ENCODE data around the gene SLC30A2. TPM values are rescaled to one million over a fixed set of nuclear protein-coding genes. Genes with fewer than 3 reads are reported as not detected.

Gene SLC30A2
- total RNA-seq, 6 donors from 2014 or later = 0.09 to 0.27 (median 0.15) TPM; not detected in 3

- Histone ChIP-seq H3K9me3 (no peaks in the 10 kb centered on the region), H3K4me1 (no peaks in the 10 kb centered on the region), H3K27ac (no peak overlapping the region), H3K27me3 (no peaks in the 10 kb centered on the region), H3K4me3 (no peak overlapping the region), H3K36me3 (no peaks in the 10 kb centered on the region)
- DNase-seq (no peak), ATAC-seq (ENCODE audit: low FRiP score in 2 of 2) (no peak)
- TF ChIP-seq POLR2AphosphoS5 (IDR thresholded peaks at IDR 0.05) (no peak), CTCF (IDR thresholded peaks at IDR 0.05) (no peak), POLR2A (IDR thresholded peaks at IDR 0.05) (no peak), EP300 (IDR thresholded peaks at IDR 0.05) (no peak)
- 81 to 86% methylated on average over 12 to 15 of the region's 15 CpGs for WGBS, 2 donors
These were observed 20.2 kb upstream of the SLC30A2 start for GRCh38 chr1:26066160-26066559.

- 71 to 81% methylated on average over 3 of the region's 3 CpGs for WGBS, 2 donors
- Histone ChIP-seq H3K27me3 (no peaks in the 10 kb centered on the region), H3K4me1 (no peaks in the 10 kb centered on the region)
These were observed 18.6 kb upstream of the SLC30A2 start for GRCh38 chr1:26064553-26064952.

GRCh38 chr1:26060832-26061574, 15.1 kb upstream of the SLC30A2 start:
- 80 to 86% methylated on average over 8 to 12 of the region's 12 CpGs for WGBS, 2 donors
- no peaks in the 10 kb centered on the region for H3K4me1 ChIP-seq
- DNase-seq = no peak
- no peaks in the 10 kb centered on the region for H3K9me3 ChIP-seq
- no peak overlapping the region for H3K4me3 ChIP-seq
- TF ChIP-seq POLR2A (IDR thresholded peaks at IDR 0.05) (no peak), POLR2AphosphoS5 (IDR thresholded peaks at IDR 0.05) (no peak), CTCF (IDR thresholded peaks at IDR 0.05) (no peak), EP300 (IDR thresholded peaks at IDR 0.05) (no peak)
- no peaks in the 10 kb centered on the region for H3K36me3 ChIP-seq
- no peaks in the 10 kb centered on the region for H3K27me3 ChIP-seq
- no peak overlapping the region for H3K27ac ChIP-seq
- peak in 1 of 2 donors; percentile 17 for ATAC-seq (ENCODE audit: low FRiP score in 2 of 2)

More at GRCh38 chr1:26064553-26064952, 18.6 kb upstream of the SLC30A2 start:
- H3K9me3 ChIP-seq = no peaks in the 10 kb centered on the region
- DNase-seq = no peak
- no peak overlapping the region for H3K27ac ChIP-seq
- ATAC-seq (ENCODE audit: low FRiP score in 2 of 2) = no peak
- H3K4me3 ChIP-seq = no peak overlapping the region
- no peaks in the 10 kb centered on the region for H3K36me3 ChIP-seq
- no peak for TF ChIP-seq POLR2A (IDR thresholded peaks at IDR 0.05)
- TF ChIP-seq EP300 (IDR thresholded peaks at IDR 0.05) = no peak
- TF ChIP-seq POLR2AphosphoS5 (IDR thresholded peaks at IDR 0.05) = no peak
- TF ChIP-seq CTCF (IDR thresholded peaks at IDR 0.05) = no peak

- Histone ChIP-seq H3K36me3 (no peaks in the 10 kb centered on the region), H3K9me3 (no peaks in the 10 kb centered on the region), H3K27ac (no peak overlapping the region), H3K27me3 (no peaks in the 10 kb centered on the region), H3K4me1 (no peaks in the 10 kb centered on the region), H3K4me3 (no peak overlapping the region)
- ATAC-seq (ENCODE audit: low FRiP score in 2 of 2) (no peak), DNase-seq (no peak)
- 26 to 71% methylated on average over 2 to 7 of the region's 7 CpGs for WGBS, 2 donors
- TF ChIP-seq POLR2AphosphoS5 (IDR thresholded peaks at IDR 0.05) (no peak), CTCF (IDR thresholded peaks at IDR 0.05) (no peak), POLR2A (IDR thresholded peaks at IDR 0.05) (no peak), EP300 (IDR thresholded peaks at IDR 0.05) (no peak)
These were observed 14.0 kb upstream of the SLC30A2 start for GRCh38 chr1:26059906-26060305.

All from upper lobe of left lung (tissue), 6 donors.